Activated naive CD4-positive, alpha-beta T cell treated with anti-CD3 and anti-CD28 coated beads for 36 hours (primary cell): ENCODE measurements around the gene ACSM2B. TPM values are rescaled to one million over a fixed set of nuclear protein-coding genes. Genes with fewer than 3 reads are reported as not detected.
"Not testable (repeated sequence)": the region's sequence is repeated elsewhere in the genome, so short reads cannot be mapped to it uniquely, and the experiment has no call there.

Experiments
- CTCF ChIA-PET: fragments of 350-600 bp; sonication (Branson Sonifier 250); formaldehyde crosslinking; loops from one replicate; lab custom pipeline; 2021; ENCODE audit warnings: antibody characterized with exemption; lab: Charles Lee
- DNase-seq: peaks from one replicate; pipeline ENCODE4 v3.0.0-alpha.2; 2020
- H3K27ac Mint-ChIP-seq: one replicate; pipeline ENCODE4 v1.8.0; 2021; ENCODE audit warnings: mild to moderate bottlenecking, mixed read lengths
- H3K27me3 Mint-ChIP-seq: one replicate; pipeline ENCODE4 v1.8.0; 2021; ENCODE audit warnings: low read depth, mixed read lengths
- H3K36me3 Mint-ChIP-seq: one replicate; pipeline ENCODE4 v1.8.0; 2021; ENCODE audit warnings: low read depth, mixed read lengths
- H3K4me1 Mint-ChIP-seq: one replicate; pipeline ENCODE4 v1.8.0; 2021; ENCODE audit warnings: low read depth, mixed read lengths
- H3K4me3 Mint-ChIP-seq: one replicate; pipeline ENCODE4 v1.8.0; 2021; ENCODE audit warnings: mild to moderate bottlenecking, moderate library complexity, mixed read lengths
- H3K9me3 Mint-ChIP-seq: one replicate; pipeline ENCODE4 v1.8.0; 2021; ENCODE audit warnings: mixed read lengths
- intact Hi-C: fragments of 100-400 bp; cut with micrococcal nuclease; formaldehyde crosslinking; loops from one replicate; pipeline ENCODE4 v1.15.1; 2023
- total RNA-seq, 2 experiments: library from RNA; stranded (reverse); gene quantifications; one replicate each; pipeline ENCODE4 v1.2.3, GENCODE V29; 2021

Gene ACSM2B
- total RNA-seq, result not detected

GRCh38 chr16:20576145-20576544, at the start of gene ACSM2B:
TSS of gene ACSM2B (minus strand) at chr16:20576367. CDS start at chr16:20564845, 11,522 bp downstream.
- H3K4me1 Mint-ChIP-seq, H3K27ac Mint-ChIP-seq, CTCF ChIA-PET, H3K9me3 Mint-ChIP-seq, H3K27me3 Mint-ChIP-seq, H3K36me3 Mint-ChIP-seq, DNase-seq, intact Hi-C loops, H3K4me3 Mint-ChIP-seq: not testable (repeated sequence)

- Mint-ChIP-seq H3K36me3 (no peaks in the 10 kb centered on the region), H3K4me1 (peaks cover 4% of the 10 kb centered on the region), H3K9me3 (no peaks in the 10 kb centered on the region), H3K4me3 (no peak overlapping the region), H3K27me3 (no peaks in the 10 kb centered on the region), H3K27ac (no peak overlapping the region)
- intact Hi-C loops, result no loop called here
- no peak for DNase-seq
- CTCF ChIA-PET, result no interaction called here
These were observed 49.0 kb upstream of the ACSM2B start for GRCh38 chr16:20624882-20625807.

GRCh38 chr16:20624205-20624604, 48.0 kb upstream of the ACSM2B start:
- no peaks in the 10 kb centered on the region for H3K36me3 Mint-ChIP-seq
- no peak overlapping the region for H3K27ac Mint-ChIP-seq
- no peak overlapping the region for H3K4me3 Mint-ChIP-seq
- intact Hi-C loops, result no loop called here
- CTCF ChIA-PET, result interaction anchor here (0.7 kb wide), 1 partner anchor 282 kb away, joined by 4 read pairs; no protein-coding TSS in a partner anchor
- no peaks in the 10 kb centered on the region for H3K9me3 Mint-ChIP-seq
- H3K27me3 Mint-ChIP-seq, result no peaks in the 10 kb centered on the region
- DNase-seq, result no peak
- peaks cover 4% of the 10 kb centered on the region for H3K4me1 Mint-ChIP-seq

GRCh38 chr16:20622498-20622870, 46.3 kb upstream of the ACSM2B start:
- Mint-ChIP-seq H3K9me3 (no peaks in the 10 kb centered on the region), H3K36me3 (no peaks in the 10 kb centered on the region), H3K4me3 (no peak overlapping the region), H3K27ac (no peak overlapping the region), H3K27me3 (no peaks in the 10 kb centered on the region), H3K4me1 (no peaks in the 10 kb centered on the region)
- intact Hi-C loops, result no loop called here
- CTCF ChIA-PET, result no interaction called here
- DNase-seq, result no peak

GRCh38 chr16:20621406-20621805, 45.2 kb upstream of the ACSM2B start:
- intact Hi-C loops, result no loop called here
- Mint-ChIP-seq H3K27me3 (no peaks in the 10 kb centered on the region), H3K9me3 (no peaks in the 10 kb centered on the region), H3K36me3 (no peaks in the 10 kb centered on the region), H3K4me3 (no peak overlapping the region), H3K4me1 (no peaks in the 10 kb centered on the region), H3K27ac (no peak overlapping the region)
- CTCF ChIA-PET, result no interaction called here
- no peak for DNase-seq

GRCh38 chr16:20620770-20621169, 44.6 kb upstream of the ACSM2B start:
- Mint-ChIP-seq H3K4me3 (no peak overlapping the region), H3K27me3 (no peaks in the 10 kb centered on the region), H3K4me1 (no peaks in the 10 kb centered on the region), H3K36me3 (no peaks in the 10 kb centered on the region), H3K27ac (no peak overlapping the region), H3K9me3 (no peaks in the 10 kb centered on the region)
- no peak for DNase-seq
- intact Hi-C loops, result no loop called here
- CTCF ChIA-PET, result no interaction called here

- Mint-ChIP-seq H3K4me1 (no peaks in the 10 kb centered on the region), H3K9me3 (no peaks in the 10 kb centered on the region), H3K36me3 (no peaks in the 10 kb centered on the region), H3K4me3 (no peak overlapping the region), H3K27ac (no peak overlapping the region), H3K27me3 (no peaks in the 10 kb centered on the region)
- CTCF ChIA-PET, result interaction anchor here (0.5 kb wide), 1 partner anchor 213 kb away, joined by 3 read pairs; no protein-coding TSS in a partner anchor
- intact Hi-C loops, result no loop called here
- no peak for DNase-seq
These were observed 43.8 kb upstream of the ACSM2B start for GRCh38 chr16:20620003-20620402.

- Mint-ChIP-seq H3K27ac (no peak overlapping the region), H3K9me3 (no peaks in the 10 kb centered on the region), H3K36me3 (no peaks in the 10 kb centered on the region), H3K4me3 (no peak overlapping the region), H3K27me3 (no peaks in the 10 kb centered on the region), H3K4me1 (no peaks in the 10 kb centered on the region)
- no peak for DNase-seq
- intact Hi-C loops, result no loop called here
- CTCF ChIA-PET, result no interaction called here
These were observed 41.1 kb upstream of the ACSM2B start for GRCh38 chr16:20617271-20617670.

GRCh38 chr16:20614186-20615141, 38.3 kb upstream of the ACSM2B start:
- Mint-ChIP-seq H3K27ac (no peak overlapping the region), H3K27me3 (peaks cover 11% of the 10 kb centered on the region), H3K4me3 (no peak overlapping the region), H3K9me3 (no peaks in the 10 kb centered on the region), H3K4me1 (no peaks in the 10 kb centered on the region), H3K36me3 (no peaks in the 10 kb centered on the region)
- DNase-seq, result no peak
- CTCF ChIA-PET, result no interaction called here
- intact Hi-C loops, result no loop called here

GRCh38 chr16:20613481-20614185, 37.5 kb upstream of the ACSM2B start:
- no peak overlapping the region for H3K27ac Mint-ChIP-seq
- CTCF ChIA-PET, result no interaction called here
- no peaks in the 10 kb centered on the region for H3K4me1 Mint-ChIP-seq
- no peaks in the 10 kb centered on the region for H3K36me3 Mint-ChIP-seq
- no peak for DNase-seq
- no peak overlapping the region for H3K4me3 Mint-ChIP-seq
- H3K9me3 Mint-ChIP-seq, result no peaks in the 10 kb centered on the region
- peaks cover 11% of the 10 kb centered on the region for H3K27me3 Mint-ChIP-seq
- intact Hi-C loops, result no loop called here

GRCh38 chr16:20612551-20613480, 36.6 kb upstream of the ACSM2B start:
- Mint-ChIP-seq H3K27me3 (peaks cover 11% of the 10 kb centered on the region), H3K36me3 (no peaks in the 10 kb centered on the region), H3K4me3 (no peak overlapping the region), H3K27ac (no peak overlapping the region), H3K9me3 (no peaks in the 10 kb centered on the region), H3K4me1 (no peaks in the 10 kb centered on the region)
- intact Hi-C loops, result no loop called here
- DNase-seq, result no peak
- CTCF ChIA-PET, result no interaction called here
